ENCODE measurements around the gene GSG1L2. TPM values are rescaled to one million over a fixed set of nuclear protein-coding genes. Genes with fewer than 3 reads are reported as not detected.

The GSG1L2 gene
- total and polyA plus RNA-seq, 12 donors = not detected

DNA sequence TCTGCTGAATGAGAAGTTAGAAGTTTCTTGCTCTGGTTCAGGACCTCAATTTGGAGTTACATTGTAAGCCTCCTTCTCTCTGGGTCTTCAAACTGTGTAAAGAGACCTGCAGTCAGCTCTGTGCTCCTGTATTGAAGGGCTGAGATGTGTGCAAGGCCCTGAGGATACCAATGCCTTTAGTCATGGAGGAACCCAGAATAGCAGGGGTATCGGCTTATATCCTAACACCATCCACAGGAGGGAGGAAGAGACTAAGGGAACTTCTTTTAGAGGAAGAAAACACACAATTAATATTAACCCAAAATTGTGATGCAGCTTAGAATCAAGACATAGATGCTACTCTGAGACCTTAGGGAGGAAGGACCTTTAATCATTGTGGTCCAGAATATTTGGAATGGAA, 40.3 kb upstream of the GSG1L2 start:
- Histone ChIP-seq H3K4me3 (no peak overlapping the region), H3K27me3 (peaks cover 0 to 4% (median 0%) of the 10 kb centered on the region in 7 donors), H3K4me1 (no peaks in the 10 kb centered on the region), H3K9me3 (peaks cover 0 to 48% (median 7%) of the 10 kb centered on the region in 11 donors), H3K36me3 (no peaks in the 10 kb centered on the region), H3K27ac (no peak overlapping the region)
- 93 to 100% methylated on average over 1 of the region's 1 CpG for WGBS, 2 donors
- DNase-seq (no peak), ATAC-seq (no peak)
- intact Hi-C loops (cut with DNase I) = no loop called here
- TF ChIP-seq, protein P1, sequence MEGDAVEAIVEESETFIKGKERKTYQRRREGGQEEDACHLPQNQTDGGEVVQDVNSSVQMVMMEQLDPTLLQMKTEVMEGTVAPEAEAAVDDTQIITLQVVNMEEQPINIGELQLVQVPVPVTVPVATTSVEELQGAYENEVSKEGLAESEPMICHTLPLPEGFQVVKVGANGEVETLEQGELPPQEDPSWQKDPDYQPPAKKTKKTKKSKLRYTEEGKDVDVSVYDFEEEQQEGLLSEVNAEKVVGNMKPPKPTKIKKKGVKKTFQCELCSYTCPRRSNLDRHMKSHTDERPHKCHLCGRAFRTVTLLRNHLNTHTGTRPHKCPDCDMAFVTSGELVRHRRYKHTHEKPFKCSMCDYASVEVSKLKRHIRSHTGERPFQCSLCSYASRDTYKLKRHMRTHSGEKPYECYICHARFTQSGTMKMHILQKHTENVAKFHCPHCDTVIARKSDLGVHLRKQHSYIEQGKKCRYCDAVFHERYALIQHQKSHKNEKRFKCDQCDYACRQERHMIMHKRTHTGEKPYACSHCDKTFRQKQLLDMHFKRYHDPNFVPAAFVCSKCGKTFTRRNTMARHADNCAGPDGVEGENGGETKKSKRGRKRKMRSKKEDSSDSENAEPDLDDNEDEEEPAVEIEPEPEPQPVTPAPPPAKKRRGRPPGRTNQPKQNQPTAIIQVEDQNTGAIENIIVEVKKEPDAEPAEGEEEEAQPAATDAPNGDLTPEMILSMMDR (IDR thresholded peaks at IDR 0.05) = no peak

DNA sequence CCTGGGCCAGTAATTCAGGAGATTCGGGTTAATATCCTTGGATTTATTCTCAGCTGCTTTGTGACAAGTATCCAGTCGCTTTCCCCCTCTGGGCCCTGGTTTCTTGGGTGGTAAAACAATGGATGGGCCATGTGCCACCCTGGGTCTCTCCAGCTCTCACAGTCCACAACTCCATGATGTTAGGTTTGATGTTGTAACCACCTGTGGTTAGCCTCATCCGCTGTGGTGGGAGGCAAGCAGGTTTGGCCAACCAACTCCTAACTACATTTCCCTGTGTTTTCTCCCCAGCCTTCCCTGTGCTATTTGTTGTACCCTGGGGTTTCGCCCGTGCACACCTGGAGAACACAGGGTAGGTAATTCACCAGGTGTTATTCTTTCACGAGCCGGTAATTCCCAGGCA, 39.0 kb upstream of the GSG1L2 start:
- no peak for DNase-seq

DNA sequence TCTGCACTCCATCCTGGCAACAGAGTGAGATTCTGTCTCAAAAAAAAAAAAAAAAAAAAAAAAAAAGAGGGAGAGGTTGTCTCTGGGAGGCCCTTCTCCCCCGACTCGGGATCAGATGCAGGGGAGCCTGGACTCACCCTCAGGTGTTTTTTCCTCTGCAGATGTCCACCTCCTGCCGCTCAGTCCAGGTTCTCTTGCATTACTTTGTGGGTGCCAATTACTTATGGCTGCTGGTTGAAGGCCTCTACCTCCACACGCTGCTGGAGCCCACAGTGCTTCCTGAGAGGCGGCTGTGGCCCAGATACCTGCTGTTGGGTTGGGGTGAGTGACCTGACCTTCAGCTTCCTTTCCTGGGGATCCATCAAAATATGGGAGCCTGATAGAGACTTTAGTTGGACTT, 37.9 kb upstream of the GSG1L2 start:
- 84 to 90% methylated on average over 5 of the region's 5 CpGs for WGBS, 2 donors
- H3K27ac ChIP-seq = no peak overlapping the region
- TF ChIP-seq, protein P1 (IDR thresholded peaks at IDR 0.05) = no peak
- ATAC-seq (no peak), DNase-seq (no peak)
- H3K4me3 ChIP-seq = no peak overlapping the region
- H3K9me3 ChIP-seq = peaks cover 0 to 44% (median 7%) of the 10 kb centered on the region in 11 donors
- H3K36me3 ChIP-seq = no peaks in the 10 kb centered on the region
- intact Hi-C loops (cut with DNase I) = no loop called here
- H3K4me1 ChIP-seq = no peaks in the 10 kb centered on the region
- H3K27me3 ChIP-seq = peaks cover 0 to 2% (median 0%) of the 10 kb centered on the region in 7 donors

More for the DNA sequence above, 39.0 kb upstream of the GSG1L2 start:
- Histone ChIP-seq H3K36me3 (no peaks in the 10 kb centered on the region), H3K4me1 (no peaks in the 10 kb centered on the region), H3K27me3 (peaks cover 0 to 4% (median 0%) of the 10 kb centered on the region in 7 donors), H3K9me3 (peaks cover 0 to 50% (median 7%) of the 10 kb centered on the region in 11 donors), H3K4me3 (no peak overlapping the region), H3K27ac (no peak overlapping the region)
- WGBS, 2 donors = 79 to 91% methylated on average over 7 of the region's 7 CpGs
- ATAC-seq = no peak
- TF ChIP-seq, protein P1 (IDR thresholded peaks at IDR 0.05) = no peak
- intact Hi-C loops (cut with DNase I) = no loop called here

DNA sequence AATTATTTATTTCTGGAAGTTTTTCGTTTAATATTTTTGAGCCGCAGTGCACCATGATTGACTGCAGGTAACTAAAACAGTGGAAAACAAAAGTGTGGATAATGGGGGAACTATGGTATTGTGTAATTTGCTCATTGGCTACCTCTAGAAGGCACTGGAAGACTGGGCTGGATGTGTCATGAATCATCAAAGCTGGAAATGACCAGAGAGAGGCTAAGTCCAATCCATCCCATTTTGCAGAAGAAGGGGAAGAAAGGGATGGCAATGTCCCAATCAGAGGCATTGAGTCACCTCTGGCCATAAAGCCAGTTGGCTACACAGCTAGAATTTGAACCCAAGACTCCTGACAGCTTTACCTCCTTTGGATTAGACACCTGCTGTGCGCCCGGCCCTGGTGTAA, 33.2 kb upstream of the GSG1L2 start:
- 83 to 88% methylated on average over 4 of the region's 4 CpGs for WGBS, 2 donors
- ATAC-seq = no peak
- Histone ChIP-seq H3K36me3 (no peaks in the 10 kb centered on the region), H3K4me3 (no peak overlapping the region), H3K27me3 (peaks cover 0 to 4% (median 0%) of the 10 kb centered on the region in 7 donors), H3K27ac (no peak overlapping the region), H3K4me1 (no peaks in the 10 kb centered on the region), H3K9me3 (peaks cover 0 to 23% (median 2%) of the 10 kb centered on the region in 11 donors)
- intact Hi-C loops (cut with DNase I) = no loop called here
- TF ChIP-seq, protein P1 (IDR thresholded peaks at IDR 0.05) = no peak
- no peak for DNase-seq

All from heart right ventricle (tissue), 16 donors.